Right forelimb (tissue), 1 donor: ENCODE results near the gene HGD.
"Not testable (repeated sequence)": the region's sequence is repeated elsewhere in the genome, so short reads cannot be mapped to it uniquely, and the experiment has no call there.

Source experiments
- DNase-seq: peaks from one replicate; pipeline ENCODE4 v3.0.0-alpha.2; 2018

HGD gene

GRCh38 chr3:120636795-120637401 is 45.1 kb downstream of the HGD start:
- DNase-seq = no peak

DNA sequence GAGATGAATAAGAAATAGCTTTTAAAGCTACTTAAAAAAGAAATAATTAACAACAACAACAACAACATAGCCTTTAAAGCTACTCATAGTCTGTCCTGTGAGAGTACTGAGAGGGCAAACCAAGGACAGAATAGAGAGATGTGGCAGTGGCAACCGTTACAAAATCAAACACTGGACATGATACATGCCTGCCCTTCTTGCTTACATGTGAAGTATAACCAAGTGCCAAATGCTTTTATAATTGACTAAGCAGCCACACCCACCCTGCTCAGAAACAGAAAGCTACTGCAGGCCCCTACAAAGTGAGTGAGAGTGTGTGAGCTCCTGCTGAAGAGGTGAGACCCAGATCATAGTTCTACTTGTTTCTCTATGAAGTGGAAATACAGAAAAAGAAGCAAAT is 47.5 kb downstream of the HGD start:
- DNase-seq = no peak

DNA sequence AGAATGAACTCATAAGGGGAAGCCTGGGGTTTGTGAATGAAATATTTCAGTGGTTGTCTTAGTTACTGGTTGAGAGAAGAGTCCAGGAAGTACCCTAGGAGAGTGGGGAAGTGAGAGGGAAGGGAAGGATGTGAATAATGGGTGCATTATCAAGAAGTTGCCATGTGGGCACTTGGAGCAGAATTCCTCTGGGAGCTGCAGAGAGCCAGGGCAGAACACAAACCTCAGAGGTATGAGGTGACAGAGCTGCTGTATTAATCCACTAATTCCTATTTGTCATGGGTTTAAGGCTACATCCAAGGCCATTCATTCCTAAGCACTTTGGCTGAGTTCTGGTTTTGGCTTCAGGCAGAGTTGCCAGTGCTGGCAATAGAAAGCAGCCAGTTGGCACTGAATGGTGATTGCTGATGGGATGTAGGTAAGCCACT is 56.9 kb downstream of the HGD start:
- no peak for DNase-seq

DNA sequence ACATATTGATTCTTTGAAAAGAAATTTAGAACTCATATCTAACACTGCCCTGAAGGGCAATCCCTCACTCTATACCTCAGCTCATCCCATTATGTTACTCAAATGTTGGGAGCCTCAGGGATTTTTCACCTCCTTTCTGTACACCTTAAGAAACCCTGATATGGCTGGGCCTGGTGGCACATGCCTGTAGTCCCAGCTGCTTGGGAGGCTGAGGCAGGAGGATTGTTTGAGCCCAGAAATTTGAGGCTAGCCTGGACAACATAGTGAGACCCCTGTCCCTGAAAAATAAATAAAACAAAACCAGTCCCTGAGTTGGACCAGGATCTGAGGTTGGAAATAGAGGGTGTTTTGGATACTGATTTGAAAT is 58.3 kb downstream of the HGD start:
- DNase-seq = no peak

GRCh38 chr3:120622870-120623726 is 58.9 kb downstream of the HGD start:
- no peak for DNase-seq

GRCh38 chr3:120622457-120622856 is 59.6 kb downstream of the HGD start:
- DNase-seq = no peak

GRCh38 chr3:120616745-120617144 is 65.3 kb downstream of the HGD start:
- DNase-seq = not testable (repeated sequence)

- no peak for DNase-seq
Observed at GRCh38 chr3:120615847-120616609, 66.0 kb downstream of the HGD start.

GRCh38 chr3:120614765-120615164 is 67.3 kb downstream of the HGD start:
- DNase-seq = no peak

- no peak for DNase-seq
Observed at GRCh38 chr3:120608506-120608905, 73.5 kb downstream of the HGD start.

GRCh38 chr3:120604784-120605183 is 77.3 kb downstream of the HGD start:
- DNase-seq = no peak

GRCh38 chr3:120604382-120604781 is 77.7 kb downstream of the HGD start:
- no peak for DNase-seq

DNA sequence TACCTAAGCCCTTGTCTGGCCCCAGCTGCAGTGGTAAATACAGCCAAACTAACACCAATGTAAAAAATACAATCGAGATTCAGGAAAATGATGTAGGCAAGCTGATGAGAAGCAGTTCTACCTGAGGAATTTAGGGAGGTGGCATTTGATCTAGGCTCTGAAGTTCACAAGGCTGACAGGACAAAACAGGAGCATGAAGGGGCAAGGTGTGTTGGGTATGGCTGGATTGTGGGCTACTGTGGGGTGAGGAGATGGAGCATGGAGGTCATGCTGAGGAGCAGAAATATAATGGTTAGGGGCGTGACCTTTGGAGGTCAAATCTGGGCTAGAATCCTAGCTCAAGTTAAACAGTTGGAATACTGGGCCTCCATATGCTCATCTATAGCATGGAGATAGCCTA is 79.4 kb downstream of the HGD start:
- DNase-seq = no peak

DNA sequence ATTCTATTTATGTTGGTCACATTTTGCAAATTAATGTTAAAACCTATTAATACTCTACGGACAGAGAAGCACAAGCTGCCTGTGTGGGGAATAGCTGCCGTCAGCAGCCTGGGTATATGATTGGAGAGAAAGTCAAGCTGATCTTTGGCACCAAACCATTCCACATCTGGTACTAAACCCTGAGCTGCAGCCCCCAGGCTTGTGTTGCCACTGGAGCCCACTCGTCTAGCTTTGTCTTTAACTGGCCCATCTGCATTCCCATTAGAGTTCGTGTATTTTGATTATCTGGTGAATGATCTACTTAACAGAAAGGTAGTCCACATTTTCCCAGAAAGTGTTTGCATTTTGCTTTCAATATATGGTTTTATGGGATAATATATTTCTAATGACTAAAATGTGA is 80.5 kb downstream of the HGD start:
- no peak for DNase-seq

DNA sequence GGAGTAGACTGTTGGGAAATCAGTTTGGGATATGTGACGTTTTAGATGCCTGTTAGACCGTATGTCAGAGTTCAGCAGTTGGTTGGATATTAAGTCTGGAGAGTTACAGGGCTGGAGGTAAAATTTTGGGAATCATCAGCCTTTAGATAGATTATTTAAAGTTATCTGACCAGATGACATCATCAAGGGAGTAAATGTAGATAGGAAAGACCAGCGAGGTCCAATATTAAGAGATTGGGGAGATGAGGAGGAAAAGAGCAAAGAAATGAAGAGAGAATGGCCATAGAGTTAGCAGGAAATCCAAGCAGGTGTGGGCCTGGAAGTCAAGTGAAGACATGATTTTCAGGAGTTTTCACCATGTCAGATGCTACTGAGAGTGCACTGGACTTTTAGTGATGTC is 82.8 kb downstream of the HGD start:
- no peak for DNase-seq

DNA sequence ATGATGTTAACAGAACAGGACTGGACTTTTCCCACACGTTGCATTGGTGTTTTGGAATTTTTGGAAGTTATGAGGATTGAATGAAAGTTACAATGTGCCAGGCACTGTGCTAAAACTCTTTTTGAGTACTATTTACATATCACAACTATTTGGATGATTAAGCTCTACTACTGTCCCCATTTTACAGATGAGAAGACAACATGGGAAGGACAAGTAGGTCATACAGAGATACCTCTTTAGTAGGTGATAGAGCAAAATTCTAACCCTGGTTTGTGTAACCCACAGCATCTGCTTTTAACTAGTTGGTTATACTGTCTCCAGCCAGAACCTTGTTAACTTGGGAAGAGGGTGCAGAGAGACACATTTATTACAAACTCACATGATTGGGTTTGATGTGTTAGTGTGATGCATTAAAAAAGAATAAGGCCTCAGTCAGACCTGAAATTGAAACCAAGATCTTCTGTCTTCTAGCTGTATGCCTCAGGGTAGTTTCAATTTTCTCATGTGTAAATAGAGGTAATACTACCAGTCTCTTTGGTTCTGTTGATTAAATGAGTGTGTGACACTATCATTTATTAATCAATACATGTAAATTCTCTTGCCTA is 84.5 kb downstream of the HGD start:
- no peak for DNase-seq

DNA sequence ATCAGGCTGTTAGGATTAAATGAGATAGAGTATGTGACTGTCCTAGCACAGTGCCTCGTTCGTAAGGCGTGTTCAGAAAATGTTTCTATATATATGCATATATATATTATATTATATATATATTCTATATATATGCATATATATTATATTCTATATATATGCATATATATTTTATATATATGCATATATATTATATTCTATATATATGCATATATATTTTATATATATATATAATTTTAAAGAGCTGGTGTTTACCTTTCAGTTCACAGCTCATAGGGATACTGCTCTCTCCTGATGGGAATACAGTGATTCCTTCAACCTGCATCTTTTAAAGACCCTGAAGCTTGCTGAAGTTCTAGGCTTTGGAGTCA is 85.2 kb downstream of the HGD start:
- no peak for DNase-seq

- DNase-seq = peak; percentile 96
Observed at GRCh38 chr3:120596116-120596852, 85.8 kb downstream of the HGD start, which contains the start of gene NDUFB4. TSS of gene NDUFB4 (plus strand) at chr3:120596336. CDS start at chr3:120596360, 24 bp downstream.

GRCh38 chr3:120595788-120596115 is 86.3 kb downstream of the HGD start:
- no peak for DNase-seq

GRCh38 chr3:120587332-120587975 is 94.6 kb downstream of the HGD start:
- DNase-seq = no peak
